Osteoblast (primary cell): ENCODE results near the gene CTXN3. TPM values are rescaled to one million over a fixed set of nuclear protein-coding genes. Genes with fewer than 3 reads are reported as not detected.

ENCODE experiments used
- DNase-seq: peaks from one replicate; pipeline ENCODE4 v3.0.0; 2011; ENCODE audit warnings: low spot score, mixed read lengths; ENCODE audit not compliant: insufficient read length; ENCODE audit errors: missing footprints
- H2AFZ ChIP-seq: 2 replicates; pipeline ENCODE4 v1.6.0; 2011; ENCODE audit warnings: mild to moderate bottlenecking, low read length
- H3K27ac ChIP-seq: 2 replicates; pipeline ENCODE4 v1.5.1; 2011; ENCODE audit warnings: mild to moderate bottlenecking, low read depth, low read length, moderate library complexity
- H3K27me3 ChIP-seq: 2 replicates; pipeline ENCODE4 v1.6.0; 2012; ENCODE audit warnings: mild to moderate bottlenecking, control low read depth, inconsistent platforms, low read length, moderate library complexity; ENCODE audit not compliant: insufficient read depth
- H3K36me3 ChIP-seq: 2 replicates; pipeline ENCODE4 v1.5.1; 2011; ENCODE audit warnings: mild to moderate bottlenecking, low read length, control low read depth, moderate library complexity; ENCODE audit not compliant: insufficient read depth
- H3K4me1 ChIP-seq: 2 replicates; pipeline ENCODE4 v1.5.1; 2011; ENCODE audit warnings: mild to moderate bottlenecking, low read length, control low read depth, moderate library complexity; ENCODE audit not compliant: insufficient read depth
- H3K4me2 ChIP-seq: 2 replicates; pipeline ENCODE4 v1.6.0; 2011; ENCODE audit warnings: mild to moderate bottlenecking, low read length; ENCODE audit not compliant: insufficient read depth
- H3K4me3 ChIP-seq: fragments of 200-600 bp; sonication (generic); 3 replicates; pipeline ENCODE4 v1.5.1; 2012; ENCODE audit warnings: mild to moderate bottlenecking, low read length, inconsistent platforms; ENCODE audit not compliant: insufficient read depth
- H3K79me2 ChIP-seq: 2 replicates; pipeline ENCODE4 v1.6.0; 2012; ENCODE audit warnings: mild to moderate bottlenecking, low read length, control low read depth, inconsistent platforms; ENCODE audit not compliant: insufficient read depth
- H3K9me3 ChIP-seq: 2 replicates; pipeline ENCODE4 v1.5.1; 2011; ENCODE audit warnings: low read depth, low read length, control low read depth
- H4K20me1 ChIP-seq: 2 replicates; pipeline ENCODE4 v1.6.0; 2012; ENCODE audit warnings: mild to moderate bottlenecking, low read length, control low read depth; ENCODE audit not compliant: insufficient read depth
- CTCF ChIP-seq: IDR thresholded peaks from 2 replicates; pipeline ENCODE4 v1.5.1; 2011; ENCODE audit warnings: mild to moderate bottlenecking, low read depth, low read length, moderate library complexity; ENCODE audit errors: extremely low read depth
- total RNA-seq: library from RNA; depleted of rRNA; stranded (reverse); fragments of >200 nt; gene quantifications from 2 replicates; pipeline ENCODE4 v1.2.3, GENCODE V29; 2012

The CTXN3 gene
- not detected in 2 replicates for total RNA-seq

- Histone ChIP-seq H2AFZ (no peak within 1 kb of the TSS), H3K4me1 (no peaks in the 10 kb centered on the region), H3K4me3 (no peak within 1 kb of the TSS), H3K79me2 (no peaks in the 10 kb centered on the region), H3K4me2 (no peak within 1 kb of the TSS), H3K36me3 (no peaks in the 10 kb centered on the region), H3K27me3 (no peaks in the 10 kb centered on the region), H3K27ac (no peak within 1 kb of the TSS), H3K9me3 (no peaks in the 10 kb centered on the region), H4K20me1 (no peaks in the 10 kb centered on the region)
- DNase-seq = peak; percentile 66
- no peak for TF ChIP-seq CTCF
These were observed at the start of gene CTXN3 for GRCh38 chr5:127649018-127649439. Gene CTXN3 (plus strand): TSS chr5:127649082. CDS start chr5:127657522, 8,440 bp downstream.

- no peak for TF ChIP-seq CTCF
- no peak overlapping the region for H3K4me2 ChIP-seq
- H2AFZ ChIP-seq = no peak overlapping the region
- no peaks in the 10 kb centered on the region for H3K4me1 ChIP-seq
- DNase-seq = no peak
- no peaks in the 10 kb centered on the region for H3K36me3 ChIP-seq
- no peak overlapping the region for H3K27ac ChIP-seq
- H4K20me1 ChIP-seq = no peaks in the 10 kb centered on the region
- H3K4me3 ChIP-seq = no peak overlapping the region
- H3K27me3 ChIP-seq = no peaks in the 10 kb centered on the region
- no peaks in the 10 kb centered on the region for H3K9me3 ChIP-seq
- H3K79me2 ChIP-seq = no peaks in the 10 kb centered on the region
These were observed 49.6 kb upstream of the CTXN3 start for GRCh38 chr5:127599320-127599719.

- DNase-seq = no peak
- H3K27me3 ChIP-seq = no peaks in the 10 kb centered on the region
- H4K20me1 ChIP-seq = no peaks in the 10 kb centered on the region
- no peak for TF ChIP-seq CTCF
- H3K4me2 ChIP-seq = no peak overlapping the region
- H3K27ac ChIP-seq = no peak overlapping the region
- no peaks in the 10 kb centered on the region for H3K79me2 ChIP-seq
- no peaks in the 10 kb centered on the region for H3K36me3 ChIP-seq
- no peak overlapping the region for H2AFZ ChIP-seq
- H3K4me1 ChIP-seq = no peaks in the 10 kb centered on the region
- H3K9me3 ChIP-seq = no peaks in the 10 kb centered on the region
- H3K4me3 ChIP-seq = no peak overlapping the region
These were observed 49.0 kb upstream of the CTXN3 start for GRCh38 chr5:127599847-127600246.

GRCh38 chr5:127601111-127601510 is 47.8 kb upstream of the CTXN3 start:
- H3K27me3 ChIP-seq = no peaks in the 10 kb centered on the region
- no peaks in the 10 kb centered on the region for H3K36me3 ChIP-seq
- H3K4me1 ChIP-seq = no peaks in the 10 kb centered on the region
- no peak for TF ChIP-seq CTCF
- no peak overlapping the region for H3K27ac ChIP-seq
- H3K9me3 ChIP-seq = no peaks in the 10 kb centered on the region
- no peak for DNase-seq
- H3K79me2 ChIP-seq = no peaks in the 10 kb centered on the region
- no peaks in the 10 kb centered on the region for H4K20me1 ChIP-seq
- H3K4me3 ChIP-seq = no peak overlapping the region
- H3K4me2 ChIP-seq = no peak overlapping the region
- H2AFZ ChIP-seq = no peak overlapping the region
